Cardiac muscle cell (in vitro differentiated cells and primary cell): ENCODE data around the gene LGALS1. TPM values are rescaled to one million over a fixed set of nuclear protein-coding genes. Genes with fewer than 3 reads are reported as not detected.

Source experiments
- DNase-seq, 2 donors: peaks; one replicate each; pipeline versions ENCODE4 v3.0.0 to v3.0.0-alpha.2; 2010 to 2017; ENCODE audit warnings: low read depth in 1 of 2, low spot score in 1 of 2
- H3K27ac ChIP-seq: fragments of 200-600 bp; sonication (generic); 2 replicates; pipeline ENCODE4 v1.5.1; 2016
- H3K27me3 ChIP-seq: fragments of 200-600 bp; sonication (generic); 2 replicates; pipeline ENCODE4 v1.6.0; 2016; ENCODE audit warnings: control low read depth
- H3K36me3 ChIP-seq: fragments of 200-600 bp; sonication (generic); 2 replicates; pipeline ENCODE4 v1.5.1; 2016; ENCODE audit warnings: control low read depth
- H3K4me1 ChIP-seq: fragments of 200-600 bp; sonication (generic); 2 replicates; pipeline ENCODE4 v1.8.1; 2017; ENCODE audit warnings: low read depth, mild to moderate bottlenecking, mixed run types
- H3K4me3 ChIP-seq: fragments of 200-600 bp; sonication (generic); 2 replicates; pipeline ENCODE4 v1.5.1; 2016; ENCODE audit warnings: mild to moderate bottlenecking
- H3K9me3 ChIP-seq: fragments of 200-600 bp; sonication (generic); 2 replicates; pipeline ENCODE4 v1.5.1; 2017; ENCODE audit warnings: low read depth, mild to moderate bottlenecking, control low read depth
- polyA plus RNA-seq: library from polyadenylated mRNA; unstranded; fragments of >200 nt; fragmentation: Nextera tagmentation; extraction: Ambion mirVana; gene quantifications from 2 replicates; pipeline ENCODE4 v1.2.1, GENCODE V29; 2016
- total RNA-seq: library from RNA; depleted of rRNA; stranded (reverse); fragments of >200 nt; gene quantifications from 2 replicates; pipeline ENCODE4 v1.2.3, GENCODE V29; 2016
- TF ChIP-seq, protein P1 (sequence below): IDR thresholded peaks from 2 replicates; pipeline ENCODE4 v1.5.1; 2012; ENCODE audit warnings: low read depth, mild to moderate bottlenecking, low read length

LGALS1 gene
- total and polyA plus RNA-seq, 2 experiments from 2014 or later, result 8.1 to 24.5 TPM

DNA sequence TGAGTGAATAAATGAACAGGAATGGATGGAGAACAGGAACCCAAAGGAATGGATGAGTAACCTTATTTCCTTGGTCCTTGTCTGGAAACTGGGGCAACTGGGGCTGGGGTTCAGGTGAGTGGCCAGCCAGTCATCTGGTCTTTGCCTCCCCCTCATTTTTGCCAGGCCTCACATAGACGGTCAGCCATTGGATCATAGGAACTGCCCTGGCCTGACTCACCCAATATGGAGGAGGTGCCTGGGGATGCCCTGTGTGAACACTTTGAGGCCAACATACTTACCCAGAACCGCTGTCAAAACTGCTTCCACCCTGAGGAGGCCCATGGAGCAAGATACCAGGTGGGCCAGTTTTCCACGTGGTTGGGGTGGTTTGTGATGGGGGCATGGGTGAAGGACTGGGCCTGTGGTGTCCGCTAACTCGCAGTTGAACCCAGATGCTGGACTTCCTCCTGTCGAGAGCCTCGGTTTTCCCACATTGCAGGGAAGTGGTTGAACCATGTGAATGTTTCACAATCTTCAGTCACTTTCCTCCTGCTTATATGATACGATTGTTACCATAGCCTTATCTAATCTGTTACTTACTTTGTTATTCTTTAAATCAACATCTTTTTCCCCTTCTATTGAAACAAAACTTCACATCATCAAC lies 25.8 kb downstream of the LGALS1 start:
- H3K36me3 ChIP-seq, result no peaks in the 10 kb centered on the region
- H3K4me3 ChIP-seq, result no peak overlapping the region
- TF ChIP-seq, protein P1, sequence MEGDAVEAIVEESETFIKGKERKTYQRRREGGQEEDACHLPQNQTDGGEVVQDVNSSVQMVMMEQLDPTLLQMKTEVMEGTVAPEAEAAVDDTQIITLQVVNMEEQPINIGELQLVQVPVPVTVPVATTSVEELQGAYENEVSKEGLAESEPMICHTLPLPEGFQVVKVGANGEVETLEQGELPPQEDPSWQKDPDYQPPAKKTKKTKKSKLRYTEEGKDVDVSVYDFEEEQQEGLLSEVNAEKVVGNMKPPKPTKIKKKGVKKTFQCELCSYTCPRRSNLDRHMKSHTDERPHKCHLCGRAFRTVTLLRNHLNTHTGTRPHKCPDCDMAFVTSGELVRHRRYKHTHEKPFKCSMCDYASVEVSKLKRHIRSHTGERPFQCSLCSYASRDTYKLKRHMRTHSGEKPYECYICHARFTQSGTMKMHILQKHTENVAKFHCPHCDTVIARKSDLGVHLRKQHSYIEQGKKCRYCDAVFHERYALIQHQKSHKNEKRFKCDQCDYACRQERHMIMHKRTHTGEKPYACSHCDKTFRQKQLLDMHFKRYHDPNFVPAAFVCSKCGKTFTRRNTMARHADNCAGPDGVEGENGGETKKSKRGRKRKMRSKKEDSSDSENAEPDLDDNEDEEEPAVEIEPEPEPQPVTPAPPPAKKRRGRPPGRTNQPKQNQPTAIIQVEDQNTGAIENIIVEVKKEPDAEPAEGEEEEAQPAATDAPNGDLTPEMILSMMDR, result no peak
- H3K4me1 ChIP-seq, result peaks cover 2% of the 10 kb centered on the region
- peak in 1 of 2 donors; percentile 71 for DNase-seq
- H3K27ac ChIP-seq, result no peak overlapping the region
- no peaks in the 10 kb centered on the region for H3K9me3 ChIP-seq
- no peaks in the 10 kb centered on the region for H3K27me3 ChIP-seq

DNA sequence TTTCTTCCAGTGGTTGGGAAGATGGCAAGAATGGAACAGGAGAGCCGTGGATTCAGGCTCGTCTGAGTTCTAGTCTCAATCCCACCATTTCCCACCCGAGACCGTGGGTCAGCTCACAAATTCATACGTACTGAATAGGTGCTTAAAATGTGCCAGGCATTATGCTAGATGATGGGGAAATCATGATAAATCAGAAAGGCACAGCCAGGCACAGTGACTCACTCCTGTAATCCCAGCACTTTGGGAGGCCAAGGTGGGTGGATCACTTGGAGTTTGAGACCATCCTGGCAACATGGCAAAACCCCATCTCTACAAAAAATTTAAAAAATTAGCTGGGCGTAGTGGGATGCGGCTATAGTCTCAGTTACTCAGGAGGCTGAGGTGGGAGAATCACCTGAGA lies 28.5 kb downstream of the LGALS1 start:
- Histone ChIP-seq H3K4me1 (no peaks in the 10 kb centered on the region), H3K27me3 (no peaks in the 10 kb centered on the region), H3K36me3 (no peaks in the 10 kb centered on the region), H3K4me3 (no peak overlapping the region), H3K27ac (no peak overlapping the region), H3K9me3 (no peaks in the 10 kb centered on the region)
- no peak for DNase-seq
- TF ChIP-seq, protein P1, result no peak

DNA sequence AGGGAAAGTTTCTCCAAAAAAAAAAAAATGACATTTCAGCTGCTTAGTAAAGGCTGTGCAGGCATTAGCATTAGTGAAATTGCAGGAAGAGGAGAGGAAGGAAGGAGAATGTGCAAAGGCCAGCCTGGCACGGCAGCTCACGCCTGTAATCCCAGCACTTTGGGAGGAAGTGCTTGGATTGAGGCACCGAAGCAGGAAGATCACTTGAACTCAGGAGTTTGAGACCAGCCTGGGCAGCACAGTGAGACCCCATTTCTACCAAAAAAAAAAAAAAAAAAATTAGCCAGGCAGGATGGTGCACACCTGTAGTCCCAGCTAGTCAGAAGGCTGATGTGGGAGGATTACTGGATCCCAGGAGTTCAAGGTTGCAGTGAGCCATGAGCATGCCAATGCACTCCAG lies 29.2 kb downstream of the LGALS1 start:
- DNase-seq, result no peak

DNA sequence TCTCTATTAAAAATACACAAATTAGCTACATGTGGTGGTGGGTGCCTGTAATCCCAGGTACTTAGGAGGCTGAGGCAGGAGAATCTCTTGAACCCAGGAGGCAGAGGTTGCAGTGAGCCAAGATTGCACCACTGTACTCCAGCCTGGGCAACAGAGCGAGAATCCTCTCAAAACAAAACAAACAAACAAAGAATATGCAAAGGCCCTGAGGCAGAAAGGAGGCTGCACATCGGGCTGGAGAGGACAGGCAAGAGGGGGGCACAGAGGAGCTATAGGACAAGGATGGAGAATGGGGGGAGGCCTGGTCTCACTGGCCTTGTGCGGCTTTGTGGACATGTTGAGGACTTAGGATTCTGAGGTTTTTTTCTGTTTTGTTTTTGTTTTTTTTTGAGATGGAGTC lies 29.8 kb downstream of the LGALS1 start:
- Histone ChIP-seq H3K27ac (no peak overlapping the region), H3K9me3 (no peaks in the 10 kb centered on the region), H3K27me3 (no peaks in the 10 kb centered on the region), H3K4me3 (no peak overlapping the region), H3K4me1 (no peaks in the 10 kb centered on the region), H3K36me3 (no peaks in the 10 kb centered on the region)
- no peak for DNase-seq
- TF ChIP-seq, protein P1, result no peak

More for the DNA sequence above, 29.2 kb downstream of the LGALS1 start:
- Histone ChIP-seq H3K27me3 (no peaks in the 10 kb centered on the region), H3K4me1 (no peaks in the 10 kb centered on the region), H3K4me3 (no peak overlapping the region), H3K36me3 (no peaks in the 10 kb centered on the region), H3K27ac (no peak overlapping the region), H3K9me3 (no peaks in the 10 kb centered on the region)
- TF ChIP-seq, protein P1, result no peak

DNA sequence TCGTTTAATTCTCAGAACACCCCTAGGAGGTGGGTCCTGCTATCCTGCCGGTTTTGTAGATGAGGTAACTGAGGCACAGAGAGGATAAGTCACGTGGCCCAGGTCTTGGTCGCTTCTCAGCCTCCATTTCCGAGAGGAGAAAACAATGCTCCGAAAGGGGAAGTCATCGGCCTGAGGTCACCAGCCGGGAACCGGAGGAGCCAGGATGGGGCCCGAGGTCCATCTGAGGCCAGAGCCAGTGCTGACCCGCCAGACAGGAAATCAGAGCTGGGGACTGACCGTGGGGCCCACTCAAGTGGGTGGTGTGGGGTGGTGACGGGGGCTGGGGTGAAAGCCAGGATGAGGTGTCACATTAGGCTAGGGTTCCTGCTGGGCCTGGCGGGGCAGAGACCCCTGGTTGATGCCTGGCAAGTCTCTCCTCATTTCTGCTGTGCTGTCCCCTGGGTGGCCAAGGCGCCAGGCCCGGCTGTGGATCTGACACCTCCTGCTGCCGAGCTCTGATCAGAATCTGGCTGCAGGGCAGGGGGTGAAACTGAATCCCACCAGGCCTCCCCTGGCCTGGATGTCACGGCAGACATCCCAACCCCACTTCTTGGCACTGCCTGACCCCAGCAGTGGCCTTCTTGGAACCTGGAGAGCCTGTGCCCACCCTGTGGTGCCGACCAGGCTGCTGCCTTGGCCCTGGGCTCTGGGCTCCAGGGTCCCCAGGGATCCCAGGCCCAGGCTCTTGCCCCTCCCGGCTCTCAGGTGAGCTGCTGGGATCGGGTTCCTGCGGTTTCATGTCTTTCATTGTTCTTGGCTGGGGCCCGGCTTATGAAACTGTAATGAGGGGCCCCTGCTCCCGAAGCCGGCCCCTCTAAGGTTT lies 33.4 kb downstream of the LGALS1 start:
- H3K27ac ChIP-seq, result no peak overlapping the region
- no peak overlapping the region for H3K4me3 ChIP-seq
- DNase-seq, result no peak
- TF ChIP-seq, protein P1, result no peak
- no peaks in the 10 kb centered on the region for H3K4me1 ChIP-seq
- H3K36me3 ChIP-seq, result peaks cover 4% of the 10 kb centered on the region
- no peaks in the 10 kb centered on the region for H3K9me3 ChIP-seq
- no peaks in the 10 kb centered on the region for H3K27me3 ChIP-seq
